K562 (cell line): ENCODE measurements around the gene SLC6A9. TPM values are rescaled to one million over a fixed set of nuclear protein-coding genes. Genes with fewer than 3 reads are reported as not detected.

Experiments used
- AFF1 ChIP-seq, 2 experiments: fragments of 450-650 bp; IDR thresholded peaks; 2 replicates each; pipeline ENCODE4 v1.6.1; 2018; ENCODE audit warnings: mild to moderate bottlenecking in 2 of 2, low read depth in 1 of 2; ENCODE audit not compliant: partially characterized antibody in 2 of 2
- CREB1 ChIP-seq, 2 experiments: sonication (generic) in 1 of 2; formaldehyde crosslinking in 1 of 2; IDR thresholded peaks; 2 replicates each; pipeline versions ENCODE4 v1.6.1 to v1.8.0; 2012 to 2022; ENCODE audit warnings: inconsistent platforms in 1 of 2, mild to moderate bottlenecking in 1 of 2, missing genetic modification reagents in 1 of 2, moderate library complexity in 1 of 2
- FIP1L1 ChIP-seq: fragments of 200-400 bp; formaldehyde crosslinking; IDR thresholded peaks from 2 replicates; pipeline ENCODE4 v1.6.1; 2018; ENCODE audit warnings: mild to moderate bottlenecking, low read depth, low read length; ENCODE audit not compliant: poor library complexity, severe bottlenecking
- HNRNPLL ChIP-seq: fragments of 200-400 bp; formaldehyde crosslinking; IDR thresholded peaks from 2 replicates; pipeline ENCODE4 v1.6.1; 2017; ENCODE audit warnings: low read length, low read depth, mild to moderate bottlenecking; ENCODE audit not compliant: poor library complexity, severe bottlenecking
- KLF6 ChIP-seq: fragments of 250-450 bp; sonication (Bioruptor Pico); IDR thresholded peaks from 2 replicates; pipeline ENCODE4 v1.4.0; 2020; ENCODE audit warnings: mild to moderate bottlenecking, moderate library complexity, borderline replicate concordance
- MAFK ChIP-seq: IDR thresholded peaks from 2 replicates; pipeline ENCODE4 v1.6.1; 2011; ENCODE audit warnings: low read length, improper control_type of control experiment
- MYBL2 ChIP-seq, 2 experiments: fragments of 450-650 bp in 1 of 2; sonication (generic) in 1 of 2; formaldehyde crosslinking in 1 of 2; IDR thresholded peaks; 2 replicates each; pipeline versions ENCODE4 v1.6.1 to v1.8.1; 2017 to 2022; ENCODE audit warnings: borderline replicate concordance in 1 of 2, inconsistent platforms in 1 of 2, low read depth in 1 of 2, mild to moderate bottlenecking in 1 of 2, missing genetic modification reagents in 1 of 2, moderate library complexity in 1 of 2
- NELFE ChIP-seq: IDR thresholded peaks from 2 replicates; pipeline ENCODE4 v1.6.1; 2011; ENCODE audit warnings: mild to moderate bottlenecking; ENCODE audit not compliant: insufficient read depth, insufficient read length
- PML ChIP-seq: IDR thresholded peaks from 2 replicates; pipeline ENCODE4 v1.6.1; 2012; ENCODE audit warnings: low read length, inconsistent platforms
- PTTG1 ChIP-seq: fragments of 450-650 bp; IDR thresholded peaks from 2 replicates; pipeline ENCODE4 v1.6.1; 2016; ENCODE audit warnings: low read depth, mild to moderate bottlenecking, missing genetic modification characterization, missing compliant biosample characterization
- TAF1 ChIP-seq: IDR thresholded peaks from 2 replicates; pipeline ENCODE4 v1.6.1; 2011; ENCODE audit warnings: mild to moderate bottlenecking, low read length, moderate library complexity; ENCODE audit not compliant: insufficient read depth, control insufficient read depth, severe bottlenecking; ENCODE audit errors: extremely low read depth
- TCFL5 ChIP-seq: fragments of 250-450 bp; sonication (Bioruptor Pico); conservative IDR thresholded peaks from 2 replicates; pipeline ENCODE4 v1.6.1; 2021; ENCODE audit warnings: mild to moderate bottlenecking, moderate library complexity, matching md5 sums
- TEAD1 ChIP-seq, 2 experiments: fragments of 450-650 bp in 1 of 2; sonication (generic) in 1 of 2; formaldehyde crosslinking; IDR thresholded peaks; 2 replicates each; pipeline versions ENCODE4 v1.4.0 to v1.8.0; 2020 to 2022; ENCODE audit warnings: mild to moderate bottlenecking in 2 of 2, missing genetic modification reagents in 1 of 2
- ZBTB12 ChIP-seq: fragments of 250-450 bp; sonication (Bioruptor Pico); IDR thresholded peaks from 2 replicates; pipeline ENCODE4 v1.4.0; 2020
- ZNF174 ChIP-seq: fragments of 250-450 bp; sonication (Bioruptor Pico); IDR thresholded peaks from 2 replicates; pipeline ENCODE4 v1.4.0; 2020; ENCODE audit warnings: mild to moderate bottlenecking
- polyA plus RNA-seq, 8 experiments: library from polyadenylated mRNA; depleted of rRNA in 4 of 8; stranded (reverse) in 5 of 8; unstranded in 3 of 8; fragments of >200 nt; fragmentation: Nextera tagmentation in 2 of 8; fragmentation: Illumina TruSeq in 1 of 8; extraction: Ambion mirVana in 2 of 8; extraction: Trizol in 1 of 8; gene quantifications; 2 replicates each; pipeline versions ENCODE4 v1.2.1 to v1.2.3, GENCODE V29; 2011 to 2014; ENCODE audit warnings: inconsistent platforms in 1 of 8, missing spikeins in 1 of 8
- total RNA-seq, 7 experiments: library from RNA; depleted of rRNA in 6 of 7; stranded (reverse); fragments of >200 nt in 6 of 7; fragmentation: Illumina TruSeq in 2 of 7; extraction: Trizol in 2 of 7; gene quantifications; 2 replicates each; pipeline versions ENCODE4 v1.2.1 to v1.2.3, GENCODE V29; 2011 to 2021; ENCODE audit warnings: low replicate concordance in 1 of 7
- TF ChIP-seq, protein P1 (sequence below): fragments of 450-650 bp; IDR thresholded peaks from 2 replicates; pipeline ENCODE4 v1.6.1; 2017; ENCODE audit warnings: antibody characterized with exemption, mild to moderate bottlenecking

Gene SLC6A9
- total and polyA plus RNA-seq, 9 of the 15 experiments (the other 6 are each of a cell fraction or from before 2014, with no cell fraction given), result 0.17 to 18.7 (median 2.9) TPM

- TF ChIP-seq AFF1 (IDR thresholded peaks at IDR 0.05; ENCODE audit: low read depth in 1 of 2, partially characterized antibody in 2 of 2) (peak; percentile 40 to 87), KLF6 (CRISPR knock-in tag) (0 out of 2 replicates have a peak, but pooled peaks have one; percentile 43), MYBL2 (IDR thresholded peaks at IDR 0.05; ENCODE audit: low read depth) (no peak), MYBL2 (CRISPR knock-in tag; IDR thresholded peaks at IDR 0.05; ENCODE audit: borderline replicate concordance) (no peak), PML (peak; percentile 51; the same call in 1 of the 2 replicates), ZNF174 (no peak; the same call in 1 of the 2 replicates), NELFE (no peak), TEAD1 (CRISPR knock-in tag; IDR thresholded peaks at IDR 0.05) (peak in 1 of 2 experiments; percentile 25; a peak in 1 of 4 replicates), ZBTB12 (CRISPR knock-in tag) (peak; percentile 92), HNRNPLL (peak; percentile 87), TAF1 (peak; percentile 72), PTTG1 (tag) (no peak), CREB1 (IDR thresholded peaks at IDR 0.05) (peak; percentile 98), CREB1 (CRISPR knock-in tag; IDR thresholded peaks at IDR 0.05) (peak; percentile 99), MAFK (peak; percentile 11; the same call in 1 of the 2 replicates), TCFL5 (no peak), FIP1L1 (peak; percentile 97)
- TF ChIP-seq, protein P1, sequence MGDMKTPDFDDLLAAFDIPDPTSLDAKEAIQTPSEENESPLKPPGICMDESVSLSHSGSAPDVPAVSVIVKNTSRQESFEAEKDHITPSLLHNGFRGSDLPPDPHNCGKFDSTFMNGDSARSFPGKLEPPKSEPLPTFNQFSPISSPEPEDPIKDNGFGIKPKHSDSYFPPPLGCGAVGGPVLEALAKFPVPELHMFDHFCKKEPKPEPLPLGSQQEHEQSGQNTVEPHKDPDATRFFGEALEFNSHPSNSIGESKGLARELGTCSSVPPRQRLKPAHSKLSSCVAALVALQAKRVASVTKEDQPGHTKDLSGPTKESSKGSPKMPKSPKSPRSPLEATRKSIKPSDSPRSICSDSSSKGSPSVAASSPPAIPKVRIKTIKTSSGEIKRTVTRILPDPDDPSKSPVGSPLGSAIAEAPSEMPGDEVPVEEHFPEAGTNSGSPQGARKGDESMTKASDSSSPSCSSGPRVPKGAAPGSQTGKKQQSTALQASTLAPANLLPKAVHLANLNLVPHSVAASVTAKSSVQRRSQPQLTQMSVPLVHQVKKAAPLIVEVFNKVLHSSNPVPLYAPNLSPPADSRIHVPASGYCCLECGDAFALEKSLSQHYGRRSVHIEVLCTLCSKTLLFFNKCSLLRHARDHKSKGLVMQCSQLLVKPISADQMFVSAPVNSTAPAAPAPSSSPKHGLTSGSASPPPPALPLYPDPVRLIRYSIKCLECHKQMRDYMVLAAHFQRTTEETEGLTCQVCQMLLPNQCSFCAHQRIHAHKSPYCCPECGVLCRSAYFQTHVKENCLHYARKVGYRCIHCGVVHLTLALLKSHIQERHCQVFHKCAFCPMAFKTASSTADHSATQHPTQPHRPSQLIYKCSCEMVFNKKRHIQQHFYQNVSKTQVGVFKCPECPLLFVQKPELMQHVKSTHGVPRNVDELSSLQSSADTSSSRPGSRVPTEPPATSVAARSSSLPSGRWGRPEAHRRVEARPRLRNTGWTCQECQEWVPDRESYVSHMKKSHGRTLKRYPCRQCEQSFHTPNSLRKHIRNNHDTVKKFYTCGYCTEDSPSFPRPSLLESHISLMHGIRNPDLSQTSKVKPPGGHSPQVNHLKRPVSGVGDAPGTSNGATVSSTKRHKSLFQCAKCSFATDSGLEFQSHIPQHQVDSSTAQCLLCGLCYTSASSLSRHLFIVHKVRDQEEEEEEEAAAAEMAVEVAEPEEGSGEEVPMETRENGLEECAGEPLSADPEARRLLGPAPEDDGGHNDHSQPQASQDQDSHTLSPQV, result no peak
These were observed 56.6 kb downstream of the SLC6A9 start, which contains the start of gene ATP6V0B (continued) for GRCh38 chr1:43974443-43975248.
